GM20431 (cell line): ENCODE measurements around the gene TBC1D17.

Experiments
- in situ Hi-C: fragments of 300-500 bp; cut with MseI, MboI; formaldehyde crosslinking; loops from one replicate; pipeline ENCODE4 v1.15.0; 2020; ENCODE audit warnings: low sequenced_read_pairs; ENCODE audit not compliant: unreplicated experiment

TBC1D17 gene

GRCh38 chr19:49874503-49875157 lies 2.9 kb upstream of the TBC1D17 start:
- in situ Hi-C loops, result no loop called here

- in situ Hi-C loops, result no loop called here
Observed at GRCh38 chr19:49875177-49875576, 2.3 kb upstream of the TBC1D17 start.

GRCh38 chr19:49875857-49876421 lies 1.6 kb upstream of the TBC1D17 start:
- in situ Hi-C loops, result no loop called here

GRCh38 chr19:49876422-49877019 lies 981 bp upstream of the TBC1D17 start:
- in situ Hi-C loops, result no loop called here

GRCh38 chr19:49877879-49878743 lies 609 bp downstream of the TBC1D17 start:
- in situ Hi-C loops, result no loop called here

GRCh38 chr19:49878744-49879070 lies 1.2 kb downstream of the TBC1D17 start:
- in situ Hi-C loops, result no loop called here

GRCh38 chr19:49879243-49879963 lies 1.9 kb downstream of the TBC1D17 start:
- in situ Hi-C loops, result no loop called here

GRCh38 chr19:49880162-49880869 lies 2.8 kb downstream of the TBC1D17 start:
- in situ Hi-C loops, result no loop called here

- in situ Hi-C loops, result no loop called here
Observed at GRCh38 chr19:49881186-49881585, 3.7 kb downstream of the TBC1D17 start.

- in situ Hi-C loops, result no loop called here
Observed at GRCh38 chr19:49881672-49882394, 4.3 kb downstream of the TBC1D17 start.

GRCh38 chr19:49882643-49883042 lies 5.1 kb downstream of the TBC1D17 start:
- in situ Hi-C loops, result no loop called here

GRCh38 chr19:49883094-49883493 lies 5.6 kb downstream of the TBC1D17 start:
- in situ Hi-C loops, result no loop called here

GRCh38 chr19:49884109-49884508 lies 6.6 kb downstream of the TBC1D17 start:
- in situ Hi-C loops, result no loop called here

GRCh38 chr19:49884760-49885159 lies 7.3 kb downstream of the TBC1D17 start:
- in situ Hi-C loops, result no loop called here

GRCh38 chr19:49887037-49887664 lies 9.6 kb downstream of the TBC1D17 start:
- in situ Hi-C loops, result no loop called here

GRCh38 chr19:49887665-49888509 lies 10.4 kb downstream of the TBC1D17 start:
- in situ Hi-C loops, result no loop called here

GRCh38 chr19:49888510-49888824 lies 11.0 kb downstream of the TBC1D17 start:
- in situ Hi-C loops, result no loop called here
